Ishikawa (cell line): ENCODE data around the gene EYA4.

ENCODE experiments used
- CEBPB ChIP-seq: IDR thresholded peaks from 2 replicates; pipeline ENCODE4 v1.6.1; 2012
- CREB1 ChIP-seq: IDR thresholded peaks from 2 replicates; pipeline ENCODE4 v1.6.1; 2012; ENCODE audit warnings: low read depth
- EGR1 ChIP-seq: IDR thresholded peaks from 2 replicates; pipeline ENCODE4 v1.6.1; 2012
- EP300 ChIP-seq: IDR thresholded peaks from 2 replicates; pipeline ENCODE4 v1.6.1; 2012; ENCODE audit warnings: borderline replicate concordance
- FOXM1 ChIP-seq: IDR thresholded peaks from 2 replicates; pipeline ENCODE4 v1.6.1; 2012; ENCODE audit warnings: low read depth, borderline replicate concordance
- MAX ChIP-seq: IDR thresholded peaks from 2 replicates; pipeline ENCODE4 v1.6.1; 2012
- NFIC ChIP-seq: IDR thresholded peaks from 2 replicates; pipeline ENCODE4 v1.6.1; 2012
- RAD21 ChIP-seq: IDR thresholded peaks from 2 replicates; pipeline ENCODE4 v1.6.1; 2012; ENCODE audit warnings: low read depth
- REST ChIP-seq: IDR thresholded peaks from 2 replicates; pipeline ENCODE4 v1.6.1; 2012; ENCODE audit warnings: low read depth, mild to moderate bottlenecking
- TAF1 ChIP-seq: IDR thresholded peaks from 2 replicates; pipeline ENCODE4 v1.6.1; 2012; ENCODE audit warnings: low read depth, mild to moderate bottlenecking
- TCF12 ChIP-seq: IDR thresholded peaks from 2 replicates; pipeline ENCODE4 v1.6.1; 2012; ENCODE audit warnings: low read depth
- TEAD4 ChIP-seq: IDR thresholded peaks from 2 replicates; pipeline ENCODE4 v1.6.1; 2012
- YY1 ChIP-seq: IDR thresholded peaks from 2 replicates; pipeline ENCODE4 v1.6.1; 2012; ENCODE audit warnings: low read depth
- ZBTB7A ChIP-seq: IDR thresholded peaks from 2 replicates; pipeline ENCODE4 v1.6.1; 2012; ENCODE audit warnings: low read depth
- TF ChIP-seq, protein P1 (sequence below): IDR thresholded peaks from 2 replicates; pipeline ENCODE4 v1.6.1; 2012

Gene EYA4

DNA sequence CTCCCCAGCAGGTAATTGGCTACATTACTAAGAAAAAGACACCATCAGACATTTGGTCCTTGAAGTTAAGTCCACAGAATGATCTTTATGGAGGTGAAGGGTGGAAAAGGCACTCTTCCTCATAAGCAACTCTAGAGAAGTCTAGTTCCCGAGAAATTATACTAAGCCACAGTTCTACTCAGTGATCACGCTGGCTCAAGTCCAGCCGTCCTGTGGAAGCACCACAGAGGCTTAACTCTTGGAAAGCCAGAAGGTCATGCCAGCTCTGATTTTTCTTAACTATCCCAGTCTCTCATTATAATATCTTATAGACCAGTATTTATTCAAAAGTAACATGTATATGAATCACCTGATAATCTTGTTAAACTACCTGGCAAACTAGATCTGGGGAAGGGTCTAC, 258.5 kb downstream of the EYA4 start:
- TF ChIP-seq NFIC (peak; percentile 67), EGR1 (no peak)

DNA sequence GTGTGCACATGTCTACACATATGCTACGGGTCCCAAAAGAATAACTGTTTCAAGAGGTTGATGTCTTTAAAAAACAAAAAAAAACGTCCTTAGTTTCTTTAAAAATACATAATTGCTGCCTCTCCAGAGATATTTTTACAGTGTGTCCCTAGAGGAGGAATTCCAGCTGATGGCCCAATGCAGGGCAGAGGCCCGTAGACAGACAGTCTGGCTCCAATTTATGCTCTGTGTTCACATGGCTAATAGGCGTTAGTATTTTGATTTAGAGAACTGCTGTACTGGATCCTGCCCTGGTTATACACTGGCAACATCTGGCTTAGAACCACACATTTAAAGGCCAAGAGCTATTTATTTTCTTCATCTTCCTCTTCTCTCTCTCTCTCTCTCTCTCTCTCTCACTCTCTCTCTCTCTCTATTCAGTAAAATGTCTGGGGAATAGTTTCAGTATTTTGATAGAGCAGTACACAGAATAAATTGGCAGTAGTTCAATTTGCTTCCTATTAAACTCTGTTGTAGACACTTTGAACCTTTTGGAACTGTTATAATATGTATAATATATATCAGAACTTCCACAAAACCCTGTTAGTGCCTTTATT, 260.6 kb downstream of the EYA4 start:
- no peak for TF ChIP-seq RAD21
- TF ChIP-seq FOXM1 = no peak
- no peak for TF ChIP-seq REST
- TF ChIP-seq EP300 = no peak

DNA sequence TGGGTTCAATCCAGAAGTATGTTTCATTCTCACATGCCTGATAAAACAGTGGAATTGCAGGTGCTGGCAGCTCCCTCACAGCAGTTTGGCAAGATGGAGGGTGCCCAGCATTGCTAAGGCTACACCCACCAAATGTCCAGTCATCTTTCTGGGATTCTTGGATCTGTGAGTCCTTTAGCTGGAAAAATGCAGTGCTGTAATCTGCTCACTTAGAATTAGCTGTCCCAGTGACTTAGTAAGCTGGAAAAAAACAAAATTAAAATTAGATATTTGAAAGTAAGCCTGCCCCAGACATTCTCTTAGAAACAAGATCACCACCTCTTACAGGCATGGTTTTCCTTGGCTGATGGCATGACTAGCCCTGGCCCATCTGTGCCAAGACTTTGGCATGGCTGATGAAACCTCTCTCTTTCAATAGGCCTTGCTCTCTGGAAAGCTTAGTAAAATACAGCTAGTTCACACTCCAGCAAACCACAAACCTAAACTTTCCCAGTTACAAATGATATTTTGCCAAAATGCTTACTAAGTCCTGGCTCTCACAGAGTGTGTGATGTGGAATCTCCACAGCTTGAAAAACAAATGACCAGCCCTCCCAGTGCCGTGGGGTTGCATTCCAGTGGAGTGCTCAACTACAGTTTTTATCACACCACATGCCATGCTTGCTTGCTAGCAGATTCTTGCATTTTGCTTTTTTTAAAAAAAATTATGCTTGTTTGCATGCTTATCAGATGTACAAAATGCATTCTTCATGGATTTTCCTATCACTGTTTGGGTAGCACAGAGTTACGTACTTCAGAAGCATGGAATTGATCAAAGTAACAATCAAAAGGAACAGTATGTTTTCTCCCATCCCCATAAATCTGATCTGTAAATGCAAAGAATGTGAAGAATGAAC, 261.5 kb downstream of the EYA4 start:
- TF ChIP-seq TCF12 (peak; percentile 78), EP300 (peak; percentile 81), YY1 (peak; percentile 63), RAD21 (no peak), TEAD4 (peak; percentile 81), FOXM1 (no peak; the same call in 1 of the 2 replicates), TAF1 (no peak), EGR1 (no peak), MAX (peak; percentile 51), NFIC (peak; percentile 80), REST (no peak), ZBTB7A (no peak), CEBPB (no peak)
- TF ChIP-seq, protein P1, sequence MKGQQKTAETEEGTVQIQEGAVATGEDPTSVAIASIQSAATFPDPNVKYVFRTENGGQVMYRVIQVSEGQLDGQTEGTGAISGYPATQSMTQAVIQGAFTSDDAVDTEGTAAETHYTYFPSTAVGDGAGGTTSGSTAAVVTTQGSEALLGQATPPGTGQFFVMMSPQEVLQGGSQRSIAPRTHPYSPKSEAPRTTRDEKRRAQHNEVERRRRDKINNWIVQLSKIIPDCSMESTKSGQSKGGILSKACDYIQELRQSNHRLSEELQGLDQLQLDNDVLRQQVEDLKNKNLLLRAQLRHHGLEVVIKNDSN = no peak

DNA sequence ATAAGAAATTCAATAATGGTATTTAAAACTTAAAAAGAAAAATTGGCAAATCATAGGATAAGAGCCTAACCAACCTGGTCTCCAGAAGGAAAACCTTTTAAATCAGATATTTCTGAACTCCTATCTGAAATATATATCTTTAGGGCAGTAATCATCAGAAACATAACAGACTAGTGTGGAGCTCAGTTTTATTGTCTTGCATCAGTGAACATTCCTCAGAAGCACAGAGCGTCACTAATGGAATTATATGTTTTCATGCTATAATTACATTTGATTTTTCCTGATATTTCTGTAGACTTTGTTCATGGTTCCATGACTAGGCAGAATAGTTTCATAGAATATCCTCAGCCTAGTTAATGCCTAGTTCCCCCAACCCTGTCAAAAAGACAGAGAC, 262.2 kb downstream of the EYA4 start:
- TF ChIP-seq TEAD4 (peak; percentile 91), TCF12 (peak; percentile 88), NFIC (peak; percentile 86), CEBPB (peak; percentile 78), CREB1 (no peak), MAX (no peak), EP300 (peak; percentile 96), FOXM1 (peak; percentile 92)

DNA sequence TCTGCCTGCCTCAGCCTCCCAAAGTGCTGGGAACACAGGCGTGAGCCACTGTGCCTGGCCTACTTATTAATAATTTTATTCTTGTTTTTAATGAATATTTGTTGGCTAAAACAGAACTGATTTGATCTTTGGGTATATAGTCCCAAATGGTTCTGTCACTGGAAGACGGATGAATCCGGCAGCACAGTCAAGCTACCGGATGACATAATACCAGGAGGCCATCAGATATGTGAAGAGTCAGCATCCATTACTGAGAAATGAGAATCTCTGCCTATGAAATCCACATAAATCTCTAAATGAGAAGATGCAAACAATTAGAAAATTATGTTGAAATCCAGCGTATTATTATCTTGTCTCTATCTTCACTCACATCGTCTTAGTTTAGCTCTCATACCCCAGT, 263.0 kb downstream of the EYA4 start:
- TF ChIP-seq EGR1 = no peak
- no peak for TF ChIP-seq REST
- no peak for TF ChIP-seq EP300
- TF ChIP-seq RAD21 = no peak
- TF ChIP-seq, protein P1 = no peak
- no peak for TF ChIP-seq NFIC
- no peak for TF ChIP-seq CEBPB
- no peak for TF ChIP-seq CREB1
- no peak for TF ChIP-seq FOXM1
- no peak for TF ChIP-seq MAX
- no peak for TF ChIP-seq TEAD4
- TF ChIP-seq YY1 = no peak
- TF ChIP-seq TAF1 = no peak
- no peak for TF ChIP-seq TCF12
